PC-9 (cell line): ENCODE data around the gene DUXB.

ENCODE experiments used
- EZH2 ChIP-seq: fragments of 200-600 bp; sonication (generic); IDR thresholded peaks from 2 replicates; pipeline ENCODE4 v1.8.0; 2017; ENCODE audit warnings: antibody characterized with exemption, low read depth
- TF ChIP-seq, protein P1 (sequence below): fragments of 200-600 bp; sonication (generic); conservative IDR thresholded peaks from 2 replicates; pipeline ENCODE4 v1.6.1; 2017; ENCODE audit warnings: mixed run types, antibody characterized with exemption, mild to moderate bottlenecking, moderate library complexity

DNA sequence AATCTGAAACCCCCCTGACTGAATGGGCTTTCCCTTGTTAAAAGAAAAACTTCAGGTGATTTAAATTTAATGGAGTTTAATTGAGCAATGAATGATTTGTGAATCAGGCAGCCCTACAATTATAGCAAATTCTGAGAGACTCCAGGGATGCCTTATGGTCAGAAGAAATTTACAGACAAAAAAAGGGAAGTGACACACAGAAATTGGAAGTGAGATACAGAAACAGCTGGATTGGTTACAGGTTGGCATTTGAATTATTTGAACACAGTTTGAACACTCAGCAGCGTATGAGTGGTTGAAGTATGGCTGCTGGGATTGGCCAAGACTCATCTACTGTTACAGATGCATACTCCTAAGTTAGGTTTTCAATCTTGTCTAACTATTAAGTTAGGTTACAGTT, 44.0 kb upstream of the DUXB start:
- TF ChIP-seq, protein P1, sequence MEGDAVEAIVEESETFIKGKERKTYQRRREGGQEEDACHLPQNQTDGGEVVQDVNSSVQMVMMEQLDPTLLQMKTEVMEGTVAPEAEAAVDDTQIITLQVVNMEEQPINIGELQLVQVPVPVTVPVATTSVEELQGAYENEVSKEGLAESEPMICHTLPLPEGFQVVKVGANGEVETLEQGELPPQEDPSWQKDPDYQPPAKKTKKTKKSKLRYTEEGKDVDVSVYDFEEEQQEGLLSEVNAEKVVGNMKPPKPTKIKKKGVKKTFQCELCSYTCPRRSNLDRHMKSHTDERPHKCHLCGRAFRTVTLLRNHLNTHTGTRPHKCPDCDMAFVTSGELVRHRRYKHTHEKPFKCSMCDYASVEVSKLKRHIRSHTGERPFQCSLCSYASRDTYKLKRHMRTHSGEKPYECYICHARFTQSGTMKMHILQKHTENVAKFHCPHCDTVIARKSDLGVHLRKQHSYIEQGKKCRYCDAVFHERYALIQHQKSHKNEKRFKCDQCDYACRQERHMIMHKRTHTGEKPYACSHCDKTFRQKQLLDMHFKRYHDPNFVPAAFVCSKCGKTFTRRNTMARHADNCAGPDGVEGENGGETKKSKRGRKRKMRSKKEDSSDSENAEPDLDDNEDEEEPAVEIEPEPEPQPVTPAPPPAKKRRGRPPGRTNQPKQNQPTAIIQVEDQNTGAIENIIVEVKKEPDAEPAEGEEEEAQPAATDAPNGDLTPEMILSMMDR, result no peak
- no peak for TF ChIP-seq EZH2
